Epithelial cell of proximal tubule (primary cell): ENCODE data around the gene NR3C1. TPM values are rescaled to one million over a fixed set of nuclear protein-coding genes. Genes with fewer than 3 reads are reported as not detected.

ENCODE experiments used
- DNase-seq: peaks from one replicate; pipeline ENCODE4 v3.0.0-alpha.2; 2011; ENCODE audit warnings: low read depth
- H3K4me3 ChIP-seq: 2 replicates; pipeline ENCODE4 v1.5.1; 2011; ENCODE audit warnings: low read depth, mild to moderate bottlenecking, low read length
- CTCF ChIP-seq: conservative IDR thresholded peaks from 2 replicates; pipeline ENCODE4 v1.5.1; 2012; ENCODE audit warnings: low read depth, mild to moderate bottlenecking, low read length
- total RNA-seq: library from RNA; depleted of rRNA; stranded (reverse); fragments of >200 nt; gene quantifications from 2 replicates; pipeline ENCODE4 v1.2.3, GENCODE V29; 2015

Gene NR3C1
- total RNA-seq, 1 donor from 2014 or later, result 14.6 TPM

DNA sequence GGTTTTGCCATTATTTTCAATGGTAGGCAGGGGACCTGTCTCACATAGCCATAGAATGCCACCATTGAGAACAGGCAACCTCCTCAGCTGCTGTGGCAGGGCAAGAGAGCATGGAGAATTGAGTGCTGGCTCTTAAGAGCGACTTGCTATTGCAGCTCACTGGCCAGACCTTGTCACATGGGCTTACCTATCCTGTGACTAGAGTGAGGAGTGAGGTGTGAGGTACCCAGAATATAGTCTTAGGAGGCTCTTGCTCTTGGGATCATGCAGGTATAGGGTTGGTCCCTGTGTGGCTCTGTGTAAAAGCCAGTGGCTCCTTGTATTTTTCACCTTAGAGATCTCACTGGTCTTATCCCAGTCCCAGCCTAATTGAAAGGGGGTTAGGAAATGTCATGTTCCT, 39.8 kb upstream of the NR3C1 start:
- no peak overlapping the region for H3K4me3 ChIP-seq

DNA sequence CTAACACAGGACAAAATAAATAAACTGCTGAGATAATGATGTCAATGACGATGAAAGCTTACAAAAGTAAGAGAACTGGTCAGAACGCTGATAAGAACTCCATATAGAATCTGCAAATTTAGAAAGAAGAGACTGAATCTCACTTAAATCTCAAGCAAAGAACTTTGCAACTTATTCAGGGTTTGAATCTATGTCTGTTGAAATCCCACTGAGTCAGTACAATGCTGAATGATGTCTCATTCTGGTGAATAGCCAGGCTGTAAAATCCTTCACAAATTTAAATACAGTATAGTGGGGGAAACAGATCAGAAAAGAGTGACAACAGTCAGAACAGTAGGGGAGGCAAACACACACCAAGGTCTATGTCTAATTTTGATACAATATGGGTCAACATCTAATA, 38.9 kb upstream of the NR3C1 start:
- DNase-seq, result no peak
- no peak for TF ChIP-seq CTCF
- no peak overlapping the region for H3K4me3 ChIP-seq

More for the DNA sequence above, 39.8 kb upstream of the NR3C1 start:
- no peak for DNase-seq
- TF ChIP-seq CTCF, result no peak

DNA sequence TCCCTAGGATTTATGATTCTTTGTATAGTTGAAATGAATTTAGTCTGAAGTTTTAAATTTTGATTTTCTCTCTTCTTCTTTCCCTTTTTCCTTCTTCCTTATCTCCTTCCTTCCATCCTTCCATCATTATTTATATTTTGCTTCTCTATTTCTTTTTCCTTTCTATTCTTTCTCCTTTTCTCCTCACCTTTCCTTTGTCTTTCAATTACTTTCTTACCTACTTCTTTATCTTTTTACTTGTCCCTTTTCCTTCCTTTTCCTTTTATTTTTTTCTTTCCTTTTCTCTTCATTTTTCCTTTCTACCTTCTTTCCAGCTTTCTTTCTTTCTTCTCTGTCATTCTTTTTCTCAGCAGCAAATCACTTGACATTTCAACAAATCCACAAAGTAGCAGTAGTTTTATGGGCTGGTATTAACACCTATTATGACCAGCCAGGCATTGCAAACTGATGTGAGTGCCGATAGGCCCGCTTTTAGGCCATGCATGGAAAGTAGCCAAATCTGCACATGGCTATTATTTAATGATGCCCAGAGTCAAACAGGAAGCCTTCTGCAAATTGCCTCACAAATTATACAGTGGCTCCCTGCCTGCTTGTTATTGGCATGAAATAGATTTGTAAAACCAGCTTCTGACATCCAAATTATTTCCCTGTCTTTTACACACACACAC, 37.1 kb upstream of the NR3C1 start:
- DNase-seq, result no peak
- no peak overlapping the region for H3K4me3 ChIP-seq
- no peak for TF ChIP-seq CTCF

- no peak for DNase-seq
- TF ChIP-seq CTCF, result no peak
- no peak overlapping the region for H3K4me3 ChIP-seq
These were observed 34.3 kb upstream of the NR3C1 start for GRCh38 chr5:143437666-143438273.

DNA sequence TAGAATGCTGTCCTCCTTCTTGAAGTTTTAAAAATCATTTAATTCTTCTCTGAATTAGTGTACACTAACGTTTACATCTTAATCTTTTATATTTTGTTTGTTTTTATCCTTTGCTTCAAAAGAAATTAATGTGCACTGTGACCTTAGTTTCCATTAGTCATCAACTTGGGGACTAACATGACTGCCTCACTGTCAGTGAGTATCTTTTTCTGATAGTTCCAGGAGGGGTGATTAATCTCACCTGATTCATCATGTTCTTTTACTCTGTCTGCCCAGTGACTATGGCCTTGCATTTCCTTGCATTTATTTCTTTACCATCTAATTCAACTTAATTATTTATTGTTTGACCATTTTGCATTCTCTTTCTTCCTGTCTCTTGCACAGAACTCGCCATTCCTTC, 33.4 kb upstream of the NR3C1 start:
- no peak for TF ChIP-seq CTCF
- DNase-seq, result no peak
- no peak overlapping the region for H3K4me3 ChIP-seq

DNA sequence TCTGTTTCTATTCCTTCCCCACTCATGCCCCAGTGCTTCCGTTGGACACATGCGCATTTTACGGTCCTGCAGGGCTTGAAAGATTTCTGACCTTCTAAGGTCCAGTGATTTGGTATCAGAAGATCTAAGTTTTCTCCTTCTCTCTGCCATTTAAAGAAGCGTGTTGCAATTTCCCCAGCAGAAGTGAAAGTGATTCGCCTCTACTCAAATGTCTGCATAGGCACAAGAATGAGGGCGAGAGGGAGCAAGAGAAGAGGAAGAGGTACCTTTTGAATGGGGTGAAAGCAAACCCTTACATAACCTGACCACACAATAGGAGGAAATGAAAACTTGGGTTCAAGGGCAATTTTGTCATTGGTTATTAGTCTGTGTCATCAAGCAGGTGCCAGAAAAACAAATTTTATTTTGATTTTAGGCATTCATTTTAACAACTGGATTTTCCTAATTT, 31.7 kb upstream of the NR3C1 start:
- no peak for TF ChIP-seq CTCF
- DNase-seq, result peak; percentile 48
- H3K4me3 ChIP-seq, result peak overlapping the region; percentile 34
